CD4-positive, alpha-beta T cell (primary cell): Measurements from ENCODE around the gene RASA4B. TPM values are rescaled to one million over a fixed set of nuclear protein-coding genes. Genes with fewer than 3 reads are reported as not detected.

Source experiments
- ATAC-seq: fragments of 200-7000 bp; cut with Tn5 transposase; one replicate; pipeline ENCODE4 v1.10.0; 2022; ENCODE audit warnings: mild to moderate bottlenecking; ENCODE audit not compliant: poor library complexity
- CTCF ChIA-PET: fragments of 350-600 bp; sonication (Branson Sonifier 250); formaldehyde crosslinking; loops from one replicate; lab custom pipeline; 2021; ENCODE audit warnings: antibody characterized with exemption, inconsistent platforms; lab: Charles Lee
- POLR2A ChIA-PET: fragments of 350-600 bp; sonication (Branson Sonifier 250); formaldehyde crosslinking; loops from one replicate; lab custom pipeline; 2021; ENCODE audit warnings: antibody characterized with exemption, inconsistent platforms; lab: Charles Lee
- DNase-seq, 14 experiments: peaks; one replicate each; pipeline ENCODE4 v3.0.0-alpha.2; 2013 to 2020; ENCODE audit warnings: mixed read lengths in 2 of 14
- H3K27ac ChIP-seq, 2 donors: one replicate each; pipeline versions ENCODE4 v1.5.1 to v1.7.0; 2013; ENCODE audit warnings: low read length in 2 of 2, low read depth in 1 of 2, mild to moderate bottlenecking in 1 of 2
- H3K27me3 ChIP-seq, 2 experiments: 1 replicate in 1 of 2; 2 replicates in 1 of 2; pipeline versions ENCODE4 v1.6.1 to v1.7.0; 2013; ENCODE audit warnings: low read length in 2 of 2, control low read depth in 1 of 2, mild to moderate bottlenecking in 1 of 2, moderate library complexity in 1 of 2; ENCODE audit not compliant: insufficient read depth in 2 of 2, control insufficient read depth in 1 of 2
- H3K36me3 ChIP-seq: one replicate; pipeline ENCODE4 v1.6.1; 2013; ENCODE audit warnings: low read length, control low read depth; ENCODE audit not compliant: insufficient read depth
- H3K4me1 ChIP-seq: one replicate; pipeline ENCODE4 v1.6.1; 2013; ENCODE audit warnings: low read length, control low read depth; ENCODE audit not compliant: insufficient read depth
- H3K4me3 ChIP-seq: one replicate; pipeline ENCODE4 v1.5.1; 2013; ENCODE audit warnings: mild to moderate bottlenecking, low read length, moderate library complexity
- H3K9me3 ChIP-seq, 2 experiments: 1 replicate in 1 of 2; 2 replicates in 1 of 2; pipeline versions ENCODE4 v1.6.1 to v1.7.0; 2013; ENCODE audit warnings: low read length in 2 of 2, mild to moderate bottlenecking in 2 of 2, control low read depth in 1 of 2, moderate library complexity in 1 of 2; ENCODE audit not compliant: control insufficient read depth in 1 of 2, insufficient read depth in 1 of 2
- H3K27ac Mint-ChIP-seq: one replicate; pipeline ENCODE4 v1.8.0; 2020; ENCODE audit warnings: mixed read lengths
- H3K27me3 Mint-ChIP-seq: one replicate; pipeline ENCODE4 v1.8.0; 2021; ENCODE audit warnings: mixed read lengths
- H3K36me3 Mint-ChIP-seq: one replicate; pipeline ENCODE4 v1.8.0; 2021; ENCODE audit warnings: low read depth, mixed read lengths
- H3K4me1 Mint-ChIP-seq: one replicate; pipeline ENCODE4 v1.8.0; 2021; ENCODE audit warnings: low read depth, mixed read lengths
- H3K4me3 Mint-ChIP-seq: one replicate; pipeline ENCODE4 v1.8.0; 2020; ENCODE audit warnings: mild to moderate bottlenecking, mixed read lengths
- H3K9me3 Mint-ChIP-seq: one replicate; pipeline ENCODE4 v1.8.0; 2020; ENCODE audit warnings: mixed read lengths
- CTCF ChIP-seq: fragments of 200-600 bp; IDR thresholded peaks from one replicate; pipeline ENCODE4 v1.8.0; 2022; ENCODE audit warnings: antibody characterized with exemption, mild to moderate bottlenecking
- intact Hi-C, 2 experiments: fragments of 100-400 bp; cut with DNase I in 1 of 2; cut with micrococcal nuclease in 1 of 2; formaldehyde crosslinking; loops; one replicate each; pipeline versions ENCODE4 v1.15.1 to v1.9.0; 2023 to 2025; cut with DNase I, micrococcal nuclease
- total RNA-seq, 174 experiments: library from RNA in 2 of 174; stranded (reverse) in 2 of 174; gene quantifications; one replicate each; pipeline ENCODE4 v1.2.3 and lab custom pipeline; 2021 to 2026

RASA4B gene
- total RNA-seq, 2 experiments from 2014 or later = 31.9 to 40.7 TPM

- intact Hi-C loops = loop anchor here (5.0 to 10.0 kb wide), 3 partner anchors 38 to 1385 kb away; partner anchors contain the start of genes FIS1 (in 1 of the 2), ORAI2 (in 1 of the 2) and TRIM56 (in 1 of the 2)
These were observed 47.4 kb downstream of the RASA4B start for GRCh38 chr7:102469972-102470825.

GRCh38 chr7:102469351-102469971, 48.1 kb downstream of the RASA4B start:
- peaks cover 26% of the 10 kb centered on the region for H3K36me3 Mint-ChIP-seq
- DNase-seq = peak in 1 of 14 experiments; percentile 30
- no peak for ATAC-seq
- peaks cover 19% of the 10 kb centered on the region for H3K4me1 Mint-ChIP-seq
- Histone ChIP-seq H3K4me1 (peaks cover 24% of the 10 kb centered on the region), H3K27me3 (no peaks in the 10 kb centered on the region), H3K9me3 (no peaks in the 10 kb centered on the region), H3K36me3 (peaks cover 45% of the 10 kb centered on the region), H3K27ac (no peak overlapping the region), H3K4me3 (no peak overlapping the region)
- no peaks in the 10 kb centered on the region for H3K9me3 Mint-ChIP-seq
- no peak for TF ChIP-seq CTCF
- no peak overlapping the region for H3K4me3 Mint-ChIP-seq
- POLR2A ChIA-PET = no interaction called here
- no peak overlapping the region for H3K27ac Mint-ChIP-seq
- intact Hi-C loops = loop anchor here (5.0 to 10.0 kb wide), 3 partner anchors 37 to 1385 kb away; partner anchors contain the start of genes FIS1 (in 1 of the 2), ORAI2 (in 1 of the 2) and TRIM56 (in 1 of the 2)
- no peaks in the 10 kb centered on the region for H3K27me3 Mint-ChIP-seq
- CTCF ChIA-PET = no interaction called here

More at GRCh38 chr7:102469972-102470825, 47.4 kb downstream of the RASA4B start:
- H3K27me3 ChIP-seq = no peaks in the 10 kb centered on the region
- H3K4me3 ChIP-seq = no peak overlapping the region
- H3K9me3 ChIP-seq = no peaks in the 10 kb centered on the region
- no peaks in the 10 kb centered on the region for H3K27me3 Mint-ChIP-seq
- ATAC-seq (no peak), DNase-seq (peak in 1 of 14 experiments; percentile 27)
- H3K9me3 Mint-ChIP-seq = no peaks in the 10 kb centered on the region
- H3K4me1 Mint-ChIP-seq = peaks cover 19% of the 10 kb centered on the region
- ChIA-PET CTCF (no interaction called here), POLR2A (no interaction called here)
- H3K27ac Mint-ChIP-seq = peak overlapping the region; percentile 17
- no peak for TF ChIP-seq CTCF
- H3K36me3 Mint-ChIP-seq = peaks cover 26% of the 10 kb centered on the region
- peaks cover 45% of the 10 kb centered on the region for H3K36me3 ChIP-seq
- H3K4me1 ChIP-seq = peaks cover 21% of the 10 kb centered on the region
- no peak overlapping the region for H3K4me3 Mint-ChIP-seq
- H3K27ac ChIP-seq = no peak overlapping the region

GRCh38 chr7:102468478-102469350, 48.9 kb downstream of the RASA4B start:
- CTCF ChIA-PET = no interaction called here
- POLR2A ChIA-PET = interaction anchor here (0.9 kb wide), 1 partner anchor 53 kb away, joined by 3 read pairs; no protein-coding TSS in a partner anchor
- Mint-ChIP-seq H3K4me3 (no peak overlapping the region), H3K4me1 (peaks cover 26% of the 10 kb centered on the region), H3K9me3 (no peaks in the 10 kb centered on the region), H3K27me3 (no peaks in the 10 kb centered on the region), H3K27ac (no peak overlapping the region), H3K36me3 (peaks cover 25% of the 10 kb centered on the region)
- TF ChIP-seq CTCF = no peak
- Histone ChIP-seq H3K27me3 (no peaks in the 10 kb centered on the region), H3K27ac (no peak overlapping the region), H3K4me3 (no peak overlapping the region), H3K4me1 (peaks cover 32% of the 10 kb centered on the region), H3K9me3 (no peaks in the 10 kb centered on the region), H3K36me3 (peaks cover 44% of the 10 kb centered on the region)
- no peak for DNase-seq
- no peak for ATAC-seq
- intact Hi-C loops = loop anchor here (5.0 to 10.0 kb wide), 3 partner anchors 36 to 1384 kb away; partner anchors contain the start of genes FIS1 (in 1 of the 2), ORAI2 (in 1 of the 2) and TRIM56 (in 1 of the 2)
